ENCODE data around the gene NALF2.

DNA sequence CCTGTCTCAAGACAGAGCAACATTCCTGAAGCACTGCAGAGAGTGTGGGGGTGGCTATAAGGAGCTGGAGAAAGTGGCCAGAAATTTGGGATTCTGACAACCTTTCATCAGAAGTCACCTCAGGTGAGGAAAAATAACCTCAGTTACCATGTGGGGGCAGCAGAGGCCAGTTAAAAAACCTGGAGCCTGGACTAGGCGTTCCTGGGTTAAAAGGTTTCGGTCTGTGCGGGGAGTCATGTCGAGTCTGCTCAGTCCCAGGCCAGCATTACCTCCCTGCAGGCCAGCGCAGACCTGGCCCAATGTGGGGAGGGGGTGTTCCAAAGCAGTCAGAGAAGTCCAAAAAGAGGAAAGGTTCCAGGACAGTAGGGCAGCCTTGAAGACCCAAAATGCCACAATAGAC lies 10.9 kb upstream of the NALF2 start:
- TF ChIP-seq EZH2 (IDR thresholded peaks at IDR 0.05; ENCODE audit: insufficient read depth, low read length): no peak
- TF ChIP-seq, protein P1, sequence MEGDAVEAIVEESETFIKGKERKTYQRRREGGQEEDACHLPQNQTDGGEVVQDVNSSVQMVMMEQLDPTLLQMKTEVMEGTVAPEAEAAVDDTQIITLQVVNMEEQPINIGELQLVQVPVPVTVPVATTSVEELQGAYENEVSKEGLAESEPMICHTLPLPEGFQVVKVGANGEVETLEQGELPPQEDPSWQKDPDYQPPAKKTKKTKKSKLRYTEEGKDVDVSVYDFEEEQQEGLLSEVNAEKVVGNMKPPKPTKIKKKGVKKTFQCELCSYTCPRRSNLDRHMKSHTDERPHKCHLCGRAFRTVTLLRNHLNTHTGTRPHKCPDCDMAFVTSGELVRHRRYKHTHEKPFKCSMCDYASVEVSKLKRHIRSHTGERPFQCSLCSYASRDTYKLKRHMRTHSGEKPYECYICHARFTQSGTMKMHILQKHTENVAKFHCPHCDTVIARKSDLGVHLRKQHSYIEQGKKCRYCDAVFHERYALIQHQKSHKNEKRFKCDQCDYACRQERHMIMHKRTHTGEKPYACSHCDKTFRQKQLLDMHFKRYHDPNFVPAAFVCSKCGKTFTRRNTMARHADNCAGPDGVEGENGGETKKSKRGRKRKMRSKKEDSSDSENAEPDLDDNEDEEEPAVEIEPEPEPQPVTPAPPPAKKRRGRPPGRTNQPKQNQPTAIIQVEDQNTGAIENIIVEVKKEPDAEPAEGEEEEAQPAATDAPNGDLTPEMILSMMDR (IDR thresholded peaks at IDR 0.05; ENCODE audit: insufficient read depth, low read depth, low read length): peak; percentile 13

All from astrocyte (in vitro differentiated cells and primary cell).